Activated naive CD8-positive, alpha-beta T cell treated with anti-CD3 and anti-CD28 coated beads, Interleukin-2, amount 50 U/mL, for 24 hours (primary cell): ENCODE results near the gene TBC1D9.

Source experiments
- ATAC-seq: fragments of 150-1000 bp; cut with Tn5 transposase; one replicate; pipeline ENCODE4 v1.10.0; 2021
- DNase-seq: peaks from one replicate; pipeline ENCODE4 v3.0.0; 2021
- H3K27ac Mint-ChIP-seq: one replicate; pipeline ENCODE4 v1.8.0; 2021; ENCODE audit warnings: mild to moderate bottlenecking, mixed read lengths
- H3K27me3 Mint-ChIP-seq: one replicate; pipeline ENCODE4 v1.8.0; 2021; ENCODE audit warnings: mixed read lengths
- H3K36me3 Mint-ChIP-seq: one replicate; pipeline ENCODE4 v1.8.0; 2021; ENCODE audit warnings: low read depth, mixed read lengths
- H3K4me1 Mint-ChIP-seq: one replicate; pipeline ENCODE4 v1.8.0; 2021; ENCODE audit warnings: mixed read lengths
- H3K4me3 Mint-ChIP-seq: one replicate; pipeline ENCODE4 v1.8.0; 2021; ENCODE audit warnings: mild to moderate bottlenecking, moderate library complexity, mixed read lengths
- H3K9me3 Mint-ChIP-seq: one replicate; pipeline ENCODE4 v1.8.0; 2021; ENCODE audit warnings: mixed read lengths

Gene TBC1D9

DNA sequence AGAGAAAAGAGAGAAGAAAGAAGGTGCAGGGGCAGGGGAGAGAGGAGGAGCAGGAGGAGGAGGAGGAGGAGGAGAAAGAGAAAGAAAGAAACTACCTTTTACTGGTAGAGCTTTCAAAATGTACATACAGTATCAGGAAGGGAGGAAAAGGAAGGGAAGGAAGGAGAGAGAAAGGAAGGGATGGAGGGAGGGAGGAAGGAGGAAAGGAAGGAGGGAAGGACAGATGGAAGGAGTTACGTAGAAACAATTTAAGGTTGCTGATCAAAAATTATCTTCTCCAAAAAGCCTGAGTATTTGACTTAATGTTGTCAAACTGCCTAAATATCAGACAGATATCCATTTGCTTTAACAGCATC is 13.4 kb downstream of the TBC1D9 start:
- Mint-ChIP-seq H3K36me3 (no peaks in the 10 kb centered on the region), H3K4me1 (peaks cover 3% of the 10 kb centered on the region), H3K27me3 (peaks cover 10% of the 10 kb centered on the region), H3K27ac (peak overlapping the region; percentile 44), H3K4me3 (peak overlapping the region; percentile 15), H3K9me3 (peaks cover 2% of the 10 kb centered on the region)
- ATAC-seq (no peak), DNase-seq (no peak)

DNA sequence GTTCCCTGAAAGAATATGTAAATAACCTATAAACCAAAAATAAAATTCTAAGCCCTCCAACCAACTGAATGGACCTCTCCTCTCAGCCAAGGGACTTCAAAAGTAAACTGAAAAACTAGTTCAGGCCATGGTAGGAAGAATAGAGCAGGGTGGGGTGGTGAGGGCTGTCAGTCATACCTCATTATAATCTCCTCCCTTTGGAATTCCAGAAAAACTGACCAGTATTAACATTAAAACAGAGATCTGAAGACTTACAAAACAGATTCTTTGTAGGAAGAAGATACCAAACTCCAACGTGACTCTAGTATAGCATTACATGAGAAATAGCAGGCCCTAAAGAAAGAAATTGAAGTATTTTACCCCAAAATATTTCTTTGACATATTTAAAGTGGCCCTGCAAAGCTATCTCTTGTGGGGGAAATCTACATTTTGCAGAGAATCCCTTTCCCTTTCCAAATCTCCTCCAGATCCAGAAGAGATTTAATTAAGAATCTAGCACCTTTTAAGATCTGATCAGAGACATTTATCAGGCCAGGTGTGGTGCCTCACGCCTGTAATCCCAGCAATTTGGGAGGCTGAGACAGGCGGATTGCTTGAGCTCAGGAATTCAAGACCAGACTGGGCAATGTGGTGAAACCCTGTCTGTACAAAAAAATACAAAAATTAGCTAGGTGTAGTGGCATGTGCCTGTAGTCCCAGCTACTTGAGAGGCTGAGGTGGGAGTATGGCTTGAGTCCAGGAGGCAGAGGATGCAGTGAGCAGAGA is 15.1 kb downstream of the TBC1D9 start:
- Mint-ChIP-seq H3K27ac (no peak overlapping the region), H3K27me3 (peaks cover 12% of the 10 kb centered on the region), H3K4me3 (no peak overlapping the region), H3K9me3 (no peaks in the 10 kb centered on the region), H3K36me3 (no peaks in the 10 kb centered on the region), H3K4me1 (peaks cover 5% of the 10 kb centered on the region)
- ATAC-seq (no peak), DNase-seq (no peak)

DNA sequence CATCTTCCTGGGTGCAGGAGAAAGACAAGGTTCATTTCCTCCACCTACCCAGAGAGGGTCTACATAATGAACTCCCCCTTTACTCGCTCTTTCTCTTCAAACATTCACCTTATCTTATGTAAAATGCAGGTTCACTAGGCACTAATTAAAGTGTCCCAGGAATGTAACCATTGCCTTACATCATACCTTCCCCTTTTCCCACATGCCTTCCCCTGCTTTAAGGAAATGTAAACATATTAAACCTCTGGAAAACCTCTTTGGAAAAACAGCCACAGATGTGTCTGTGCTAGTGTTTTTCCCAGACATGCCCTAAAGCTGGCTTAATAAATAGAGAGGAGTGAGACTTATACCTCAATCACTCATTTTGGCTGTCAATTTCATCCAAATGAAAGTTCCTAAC is 15.8 kb downstream of the TBC1D9 start:
- Mint-ChIP-seq H3K27ac (no peak overlapping the region), H3K27me3 (peaks cover 16% of the 10 kb centered on the region), H3K36me3 (no peaks in the 10 kb centered on the region), H3K9me3 (no peaks in the 10 kb centered on the region), H3K4me1 (peaks cover 5% of the 10 kb centered on the region), H3K4me3 (no peak overlapping the region)
- DNase-seq (no peak), ATAC-seq (no peak)

DNA sequence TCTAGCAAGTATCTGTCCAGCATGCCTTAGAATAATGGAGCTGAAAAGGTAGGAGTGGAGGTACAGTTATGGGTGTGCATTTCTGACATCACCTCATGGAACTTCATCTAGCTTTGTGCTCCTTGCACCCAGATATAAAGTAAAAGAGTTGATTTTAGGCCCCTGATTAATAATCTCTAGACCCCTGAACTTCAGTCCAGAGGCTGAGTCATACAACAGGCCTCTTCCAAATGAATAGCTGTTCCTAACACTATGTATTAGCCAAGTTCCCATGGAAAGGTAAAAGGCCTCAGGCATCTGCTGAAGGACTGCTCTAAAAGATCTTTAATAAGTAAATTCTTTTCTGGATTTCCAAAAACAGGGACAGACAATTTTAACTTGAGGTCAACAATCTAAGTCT is 16.2 kb downstream of the TBC1D9 start:
- H3K4me3 Mint-ChIP-seq: no peak overlapping the region
- ATAC-seq (no peak), DNase-seq (no peak)
- H3K9me3 Mint-ChIP-seq: no peaks in the 10 kb centered on the region
- peaks cover 5% of the 10 kb centered on the region for H3K4me1 Mint-ChIP-seq
- no peaks in the 10 kb centered on the region for H3K36me3 Mint-ChIP-seq
- no peak overlapping the region for H3K27ac Mint-ChIP-seq
- H3K27me3 Mint-ChIP-seq: peaks cover 16% of the 10 kb centered on the region

DNA sequence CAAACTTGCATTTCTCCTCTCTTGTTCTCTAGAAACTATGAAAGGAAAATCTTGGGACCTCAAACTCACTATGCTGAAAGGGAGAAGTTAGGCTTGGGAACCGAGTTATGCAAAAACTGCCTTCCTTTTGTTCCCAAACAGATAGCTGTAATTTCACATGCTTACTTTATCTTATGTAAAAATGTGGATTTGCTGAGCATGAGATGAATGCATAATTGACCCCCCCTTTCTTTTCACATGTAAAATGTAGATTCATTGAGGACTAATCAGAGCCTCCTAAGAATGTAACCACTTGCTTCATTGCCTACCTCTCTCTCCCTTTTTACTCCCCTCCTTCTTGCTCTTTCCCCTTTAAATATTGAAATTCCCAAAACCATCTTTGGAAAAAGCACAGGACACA is 18.0 kb downstream of the TBC1D9 start:
- no peaks in the 10 kb centered on the region for H3K9me3 Mint-ChIP-seq
- H3K27ac Mint-ChIP-seq: no peak overlapping the region
- H3K4me3 Mint-ChIP-seq: no peak overlapping the region
- no peak for ATAC-seq
- H3K27me3 Mint-ChIP-seq: peaks cover 13% of the 10 kb centered on the region
- no peaks in the 10 kb centered on the region for H3K36me3 Mint-ChIP-seq
- no peak for DNase-seq
- H3K4me1 Mint-ChIP-seq: peaks cover 5% of the 10 kb centered on the region

DNA sequence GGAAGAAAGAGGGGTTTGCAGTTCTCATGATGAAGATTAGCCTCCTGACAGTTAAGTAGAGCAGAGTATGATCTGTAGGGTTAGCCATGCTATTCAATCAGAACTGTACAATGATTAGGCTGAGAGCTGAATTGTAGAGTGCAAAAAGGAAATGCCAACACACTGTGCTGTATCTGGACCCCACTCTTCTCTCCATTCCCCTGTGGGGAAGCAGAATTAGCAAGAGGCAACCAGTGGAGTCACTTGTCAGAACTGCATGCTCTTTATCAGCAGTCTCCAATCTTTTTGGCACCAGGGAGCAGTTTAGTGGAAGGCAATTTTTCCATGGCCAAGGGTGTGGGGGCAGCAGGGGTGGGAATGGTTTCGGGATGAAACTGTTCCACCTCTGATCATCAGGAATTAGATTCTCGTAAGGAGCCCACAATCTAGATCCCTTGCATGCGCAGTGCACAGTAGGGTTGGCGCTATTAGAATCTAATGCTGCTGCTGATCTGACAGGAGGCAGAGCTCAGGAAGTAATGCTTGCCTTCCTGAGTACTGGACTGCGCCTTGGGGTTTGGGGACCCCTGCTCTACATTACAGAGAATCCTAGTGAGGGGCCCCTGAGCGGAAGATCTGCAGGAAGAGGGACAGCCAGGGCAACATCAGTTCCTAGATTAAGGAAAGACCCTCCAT is 19.4 kb downstream of the TBC1D9 start:
- Mint-ChIP-seq H3K4me1 (peaks cover 2% of the 10 kb centered on the region), H3K9me3 (no peaks in the 10 kb centered on the region), H3K36me3 (no peaks in the 10 kb centered on the region), H3K27ac (no peak overlapping the region), H3K27me3 (peaks cover 13% of the 10 kb centered on the region), H3K4me3 (no peak overlapping the region)
- ATAC-seq (no peak), DNase-seq (no peak)

DNA sequence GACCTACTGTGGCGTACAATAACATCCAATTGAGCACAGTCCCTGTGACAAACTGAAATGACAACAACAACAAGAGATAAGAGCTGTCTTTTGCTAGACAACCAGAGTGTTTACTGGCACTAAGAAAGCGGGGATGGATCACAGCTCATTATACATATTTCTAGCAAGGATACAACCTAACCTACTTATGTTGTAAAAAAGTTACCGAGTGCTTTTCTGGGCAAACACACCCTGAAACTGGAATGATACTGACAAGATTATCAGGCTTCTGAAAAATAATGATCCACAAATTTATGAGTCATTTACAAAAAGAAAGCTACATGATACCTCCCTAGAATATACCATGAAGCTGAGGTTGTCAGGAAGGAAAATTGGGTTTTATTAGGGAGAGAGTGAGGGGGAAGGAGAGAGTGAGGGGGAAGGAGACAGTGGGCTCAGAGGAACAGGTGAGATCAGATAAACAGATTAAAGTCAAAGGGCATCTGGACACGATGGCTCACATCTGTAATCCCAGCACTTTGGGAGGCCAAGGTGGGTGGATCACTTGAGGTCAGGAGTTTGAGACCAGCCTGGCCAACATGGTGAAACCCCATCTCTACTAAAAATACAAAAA is 20.3 kb downstream of the TBC1D9 start:
- H3K4me3 Mint-ChIP-seq: no peak overlapping the region
- peaks cover 2% of the 10 kb centered on the region for H3K4me1 Mint-ChIP-seq
- ATAC-seq: no peak
- no peaks in the 10 kb centered on the region for H3K9me3 Mint-ChIP-seq
- H3K27me3 Mint-ChIP-seq: peaks cover 12% of the 10 kb centered on the region
- H3K27ac Mint-ChIP-seq: no peak overlapping the region
- H3K36me3 Mint-ChIP-seq: no peaks in the 10 kb centered on the region
- no peak for DNase-seq

DNA sequence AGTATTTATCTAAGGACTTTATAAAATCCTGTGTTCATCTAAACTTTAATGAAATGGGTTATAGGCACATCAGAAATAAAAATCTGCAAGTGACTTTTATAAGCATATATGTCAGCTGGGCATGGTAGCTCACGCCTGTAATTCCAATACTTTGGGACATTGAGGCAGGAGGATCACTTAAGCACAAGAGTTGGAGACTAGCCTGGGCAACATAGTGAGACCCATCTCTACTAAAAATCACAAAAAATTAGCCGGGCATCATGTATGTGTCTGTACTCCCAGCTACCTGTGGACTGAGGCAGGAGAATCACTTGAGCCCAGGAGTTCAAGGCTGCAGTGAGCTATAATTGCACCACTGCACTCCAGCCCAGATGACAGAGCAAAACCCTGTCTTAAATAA is 20.9 kb downstream of the TBC1D9 start:
- no peaks in the 10 kb centered on the region for H3K36me3 Mint-ChIP-seq

DNA sequence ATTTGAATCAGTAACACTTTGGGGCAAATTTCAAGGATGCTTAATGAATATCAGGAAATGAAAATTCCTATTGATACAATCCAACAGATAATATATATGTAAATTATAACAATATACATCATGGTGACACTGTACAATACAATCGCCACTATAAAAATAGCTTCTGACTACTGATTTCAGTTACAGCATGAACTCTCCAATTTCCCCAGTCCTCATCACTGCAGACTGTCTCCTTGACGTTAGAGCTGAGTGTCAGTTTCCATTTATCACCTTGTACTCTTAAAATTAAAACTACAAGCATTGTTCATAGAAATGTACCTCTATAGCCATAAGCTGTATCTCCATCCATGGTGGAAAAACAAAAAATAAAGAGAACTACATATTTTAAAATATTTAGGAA is 23.4 kb downstream of the TBC1D9 start:
- Mint-ChIP-seq H3K27ac (no peak overlapping the region), H3K9me3 (no peaks in the 10 kb centered on the region), H3K4me1 (peaks cover 5% of the 10 kb centered on the region), H3K4me3 (no peak overlapping the region), H3K36me3 (no peaks in the 10 kb centered on the region), H3K27me3 (peaks cover 9% of the 10 kb centered on the region)
- DNase-seq (no peak), ATAC-seq (no peak)

More for the DNA sequence above, 20.9 kb downstream of the TBC1D9 start:
- Mint-ChIP-seq H3K4me1 (peaks cover 2% of the 10 kb centered on the region), H3K4me3 (no peak overlapping the region), H3K9me3 (no peaks in the 10 kb centered on the region), H3K27me3 (peaks cover 8% of the 10 kb centered on the region), H3K27ac (no peak overlapping the region)
- DNase-seq: no peak
- ATAC-seq: no peak

DNA sequence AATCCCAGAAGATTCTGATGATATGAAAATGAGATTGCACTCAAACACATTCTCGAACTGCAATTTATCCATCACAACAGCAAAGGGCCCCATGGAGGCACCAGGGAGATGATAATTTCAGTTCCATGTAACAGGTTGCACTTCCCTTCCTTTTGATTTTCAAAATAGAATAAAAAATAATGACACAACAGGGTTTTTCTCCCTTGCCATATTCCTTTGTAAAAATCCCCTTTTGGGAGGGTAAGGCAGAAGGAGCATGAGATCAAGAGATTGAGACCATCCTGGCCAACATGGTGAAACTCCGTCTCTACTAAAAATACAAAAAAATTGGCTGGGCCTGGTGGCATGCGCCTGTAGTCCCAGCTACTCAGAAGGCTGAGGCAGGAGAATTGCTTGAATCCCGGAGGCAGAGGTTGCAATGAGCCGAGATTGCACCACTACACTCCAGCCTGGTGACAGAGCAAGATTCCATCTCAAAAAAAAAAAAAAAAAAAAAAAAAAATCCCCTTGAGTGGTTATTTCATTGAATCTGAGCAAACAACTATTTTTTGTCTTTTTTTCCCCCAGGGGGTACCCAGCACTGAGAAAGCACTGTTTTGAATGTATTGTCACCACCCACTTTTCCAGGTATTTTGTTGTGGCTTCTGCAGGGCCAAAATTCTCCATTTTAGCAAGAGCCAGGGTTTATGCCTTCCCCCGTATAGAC is 26.7 kb downstream of the TBC1D9 start:
- peaks cover 2% of the 10 kb centered on the region for H3K27me3 Mint-ChIP-seq
- no peaks in the 10 kb centered on the region for H3K9me3 Mint-ChIP-seq

DNA sequence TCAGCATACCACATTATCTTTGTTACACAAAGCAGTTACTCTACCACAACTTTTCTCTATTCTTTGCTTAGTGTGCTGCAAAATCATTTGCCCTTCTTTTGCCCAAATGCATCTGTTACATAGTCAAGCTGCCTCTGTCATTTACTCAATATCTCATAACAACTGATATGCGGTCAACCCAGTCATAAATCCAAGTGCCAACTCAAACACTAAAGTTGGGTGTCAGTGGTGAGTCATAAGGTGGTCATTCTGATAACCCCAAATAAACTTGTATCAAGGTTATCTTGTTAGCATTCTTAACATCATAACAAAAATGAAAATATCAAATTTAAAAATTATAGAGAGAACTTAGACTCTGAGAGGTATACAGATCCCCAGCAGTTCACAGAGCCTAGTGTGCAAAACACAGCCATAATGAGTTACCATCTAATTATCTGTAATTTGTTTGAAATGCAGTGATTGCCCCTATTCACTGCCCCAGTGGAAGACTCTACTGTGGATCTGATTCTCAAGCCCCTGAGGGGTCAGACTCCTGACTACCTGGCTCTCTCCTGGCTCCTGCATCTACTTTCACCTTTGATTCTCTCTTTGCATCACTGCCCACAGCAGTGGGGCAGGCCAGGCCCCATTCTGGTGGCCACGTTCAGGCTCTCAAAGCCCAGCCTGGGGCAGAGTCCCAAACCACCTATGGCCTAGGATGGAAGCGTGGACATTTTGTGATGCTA is 29.2 kb downstream of the TBC1D9 start:
- peaks cover 4% of the 10 kb centered on the region for H3K4me1 Mint-ChIP-seq
- DNase-seq (no peak), ATAC-seq (peak; percentile 15)
- no peak overlapping the region for H3K4me3 Mint-ChIP-seq
- H3K27me3 Mint-ChIP-seq: peaks cover 2% of the 10 kb centered on the region
- H3K36me3 Mint-ChIP-seq: no peaks in the 10 kb centered on the region
- no peaks in the 10 kb centered on the region for H3K9me3 Mint-ChIP-seq
- H3K27ac Mint-ChIP-seq: no peak overlapping the region

More for the DNA sequence above, 26.7 kb downstream of the TBC1D9 start:
- Mint-ChIP-seq H3K36me3 (no peaks in the 10 kb centered on the region), H3K4me3 (no peak overlapping the region), H3K4me1 (peaks cover 4% of the 10 kb centered on the region), H3K27ac (no peak overlapping the region)
- no peak for DNase-seq
- no peak for ATAC-seq

DNA sequence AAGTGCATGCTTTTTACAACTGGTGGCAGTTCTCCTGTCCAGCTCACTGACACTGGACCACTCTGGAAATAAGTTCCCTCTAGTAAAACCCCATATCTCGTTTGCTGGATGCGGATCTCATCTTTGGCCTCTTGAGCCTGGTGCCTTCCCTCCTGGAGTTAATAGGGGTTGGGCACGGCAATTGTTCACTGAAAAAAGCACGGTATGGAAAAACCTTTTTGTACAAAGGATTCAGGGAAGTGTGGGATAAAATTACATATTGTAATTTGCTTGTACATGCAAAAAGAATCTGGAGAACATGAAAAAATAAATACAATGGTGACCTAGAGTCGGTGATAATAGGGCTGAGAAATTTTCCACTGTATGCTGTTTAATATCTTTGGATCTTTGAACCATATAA is 30.6 kb downstream of the TBC1D9 start:
- Mint-ChIP-seq H3K27me3 (peaks cover 2% of the 10 kb centered on the region), H3K36me3 (no peaks in the 10 kb centered on the region), H3K4me1 (peaks cover 17% of the 10 kb centered on the region), H3K9me3 (no peaks in the 10 kb centered on the region), H3K27ac (no peak overlapping the region), H3K4me3 (no peak overlapping the region)
- DNase-seq (no peak), ATAC-seq (no peak)

DNA sequence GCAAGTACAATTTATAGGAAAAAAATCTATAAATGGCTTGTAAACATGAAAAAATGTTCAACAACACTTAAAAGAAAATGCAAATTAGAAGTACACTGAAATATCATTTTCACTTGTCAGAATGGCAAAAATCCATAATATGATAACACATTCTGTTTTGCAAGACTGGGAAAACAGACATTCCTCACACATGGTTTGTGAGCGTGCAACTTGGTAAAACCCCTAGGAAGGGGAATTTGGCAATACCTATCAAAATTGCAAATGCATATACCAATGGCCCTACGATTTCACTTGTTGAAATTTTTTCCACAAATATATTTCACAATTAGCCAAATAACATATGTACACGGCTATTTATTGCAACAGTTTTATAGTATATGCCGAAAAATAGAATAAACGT is 31.4 kb downstream of the TBC1D9 start:
- Mint-ChIP-seq H3K4me1 (peaks cover 22% of the 10 kb centered on the region), H3K4me3 (no peak overlapping the region), H3K9me3 (no peaks in the 10 kb centered on the region), H3K27me3 (peaks cover 2% of the 10 kb centered on the region), H3K27ac (no peak overlapping the region), H3K36me3 (no peaks in the 10 kb centered on the region)
- DNase-seq (no peak), ATAC-seq (no peak)
